ENCODE results near the gene UBA6. TPM values are rescaled to one million over a fixed set of nuclear protein-coding genes. Genes with fewer than 3 reads are reported as not detected.
A peak's percentile ranks its signal among the peaks of the same experiment; 100 is the strongest.

Gene UBA6
- total RNA-seq, 4 donors from 2014 or later: 49.2 to 82.6 (median 77.5) TPM

DNA sequence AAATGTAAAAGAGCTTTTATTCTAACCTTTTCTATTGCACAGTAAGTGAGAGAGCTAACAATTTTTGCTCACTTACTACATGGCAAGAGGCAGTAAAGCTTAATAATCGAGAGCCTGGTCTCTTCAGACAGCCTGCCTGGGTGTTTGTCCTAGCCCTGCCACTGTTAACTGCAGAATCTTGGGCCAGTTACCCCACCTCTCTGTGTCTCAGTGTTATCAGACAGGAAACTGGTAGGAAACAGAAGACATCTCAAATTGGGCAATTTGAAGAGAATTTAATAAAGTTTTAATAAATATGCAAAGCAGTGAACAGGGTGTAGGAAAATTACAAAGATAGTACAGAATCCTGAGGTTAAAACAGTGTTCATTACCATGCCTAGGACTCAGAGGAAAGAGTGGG, 129.0 kb downstream of the UBA6 start:
- DNase-seq (ENCODE audit: low spot score) (no peak), ATAC-seq (ENCODE audit: low FRiP score) (no peak)
- no peak for TF ChIP-seq CTCF (IDR thresholded peaks at IDR 0.05)

- ATAC-seq (ENCODE audit: low FRiP score) (no peak), DNase-seq (ENCODE audit: low spot score) (no peak)
Measured at GRCh38 chr4:67570537-67570936, 130.4 kb downstream of the UBA6 start.

GRCh38 chr4:67568820-67569219, 132.1 kb downstream of the UBA6 start:
- no peak for TF ChIP-seq CTCF (IDR thresholded peaks at IDR 0.05)
- DNase-seq (ENCODE audit: low spot score): no peak
- ATAC-seq (ENCODE audit: low FRiP score): no peak

More at GRCh38 chr4:67570537-67570936, 130.4 kb downstream of the UBA6 start:
- no peak for TF ChIP-seq CTCF (IDR thresholded peaks at IDR 0.05)

- no peak for ATAC-seq (ENCODE audit: low FRiP score)
- no peak for DNase-seq (ENCODE audit: low spot score)
- no peak for TF ChIP-seq CTCF (IDR thresholded peaks at IDR 0.05)
Measured at GRCh38 chr4:67566335-67566734, 134.6 kb downstream of the UBA6 start.

DNA sequence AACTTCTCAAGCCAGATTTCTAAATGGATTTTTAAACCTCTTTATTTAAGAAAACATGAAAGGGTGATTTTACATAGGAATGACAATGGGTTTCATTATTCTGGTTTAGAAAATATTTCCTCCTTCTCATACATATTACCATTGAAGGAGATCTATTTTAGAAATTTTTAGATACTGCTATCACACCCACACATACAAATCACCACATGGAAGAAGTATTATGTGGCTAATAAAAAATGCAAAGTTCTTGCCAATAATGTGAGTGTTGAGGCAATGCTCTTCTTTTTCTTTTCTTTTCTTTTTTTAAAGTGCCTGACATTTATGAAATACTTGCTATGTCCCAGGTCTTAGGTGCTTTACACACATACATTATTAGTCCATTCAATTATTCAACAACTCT, 135.7 kb downstream of the UBA6 start:
- peak; percentile 81 for ATAC-seq (ENCODE audit: low FRiP score)
- no peak for TF ChIP-seq CTCF (IDR thresholded peaks at IDR 0.05)
- no peak for DNase-seq (ENCODE audit: low spot score)

Small RNA genes within 50 kb of the gene (small RNA-seq; reads per million reads assigned to genes)
- gene AC096720.1 (not detected), gene RF00091 (not detected)

Other genes starting within 250 kb of the UBA6 start
- 10 to 100 TPM; 18.4 to 40.2 (median 20.5) TPM for gene CENPC, start 155.7 kb downstream of the UBA6 start, total RNA-seq
- under 1 TPM in 1 of 4 donors, not detected in 3; 0.56 TPM for gene STAP1, start 142.4 kb downstream of the UBA6 start, total RNA-seq
- not detected for gene GNRHR, start 53.2 kb upstream of the UBA6 start, total RNA-seq
- not detected for gene TMPRSS11D, start 182.8 kb upstream of the UBA6 start, total RNA-seq